HEK293 (cell line): ENCODE data around the gene GNG7.

Experiments used
- CTCF ChIP-seq: fragments of 450-650 bp; formaldehyde crosslinking; IDR thresholded peaks from 2 replicates; pipeline ENCODE4 v1.5.1; 2016; ENCODE audit warnings: missing biosample characterization, missing genetic modification characterization
- MEIS1 ChIP-seq: sonication (generic); formaldehyde crosslinking; IDR thresholded peaks from 2 replicates; pipeline ENCODE4 v1.8.1; 2022; ENCODE audit warnings: missing genetic modification reagents, mild to moderate bottlenecking, borderline replicate concordance
- ZNF133 ChIP-seq: fragments of 450-650 bp; formaldehyde crosslinking; IDR thresholded peaks from 2 replicates; pipeline ENCODE4 v1.5.1; 2016; ENCODE audit warnings: missing biosample characterization, missing genetic modification characterization
- ZNF24 ChIP-seq: fragments of 450-650 bp; formaldehyde crosslinking; IDR thresholded peaks from 2 replicates; pipeline ENCODE4 v1.5.1; 2016; ENCODE audit warnings: missing biosample characterization, missing genetic modification characterization
- ZNF426 ChIP-seq: fragments of 450-650 bp; formaldehyde crosslinking; IDR thresholded peaks from 2 replicates; pipeline ENCODE4 v1.5.1; 2017; ENCODE audit warnings: missing biosample characterization, missing genetic modification characterization, mild to moderate bottlenecking, inconsistent platforms, moderate library complexity
- ZNF521 ChIP-seq: fragments of 450-650 bp; formaldehyde crosslinking; IDR thresholded peaks from 2 replicates; pipeline ENCODE4 v1.5.1; 2017; ENCODE audit warnings: missing biosample characterization, mild to moderate bottlenecking, missing genetic modification characterization
- ZNF600 ChIP-seq: fragments of 450-650 bp; formaldehyde crosslinking; IDR thresholded peaks from 2 replicates; pipeline ENCODE4 v1.5.1; 2016; ENCODE audit warnings: missing biosample characterization, missing genetic modification characterization
- ZNF776 ChIP-seq: fragments of 450-650 bp; formaldehyde crosslinking; IDR thresholded peaks from 2 replicates; pipeline ENCODE4 v1.5.0; 2017; ENCODE audit warnings: missing biosample characterization, missing genetic modification characterization, borderline replicate concordance
- ZSCAN18 ChIP-seq: fragments of 450-650 bp; formaldehyde crosslinking; IDR thresholded peaks from 2 replicates; pipeline ENCODE4 v1.5.1; 2016; ENCODE audit warnings: missing biosample characterization, missing genetic modification characterization

GRCh38 chr19:2731181-2731995, 28.9 kb upstream of the GNG7 start:
- no peak for TF ChIP-seq ZNF600 (tag by site-specific recombination)
- TF ChIP-seq ZNF24 (tag by site-specific recombination) = no peak
- no peak for TF ChIP-seq ZNF776
- TF ChIP-seq CTCF (tag by site-specific recombination) = no peak
- TF ChIP-seq ZNF426 = no peak
- no peak for TF ChIP-seq ZSCAN18 (tag by site-specific recombination)
- no peak for TF ChIP-seq ZNF133 (tag by site-specific recombination)
- no peak for TF ChIP-seq MEIS1 (CRISPR knock-in tag)
- no peak for TF ChIP-seq ZNF521 (tag by site-specific recombination)
